DOHH2 (cell line): Measurements from ENCODE around the gene CDC42BPA.

ENCODE experiments used
- H3F3A ChIP-seq: fragments of 200-600 bp; sonication (generic), shearing (Covaris generic); 2 replicates; pipeline ENCODE4 v1.6.0; 2016; ENCODE audit warnings: antibody characterized with exemption, mild to moderate bottlenecking; ENCODE audit not compliant: control insufficient read depth, insufficient read depth
- H3K27ac ChIP-seq: fragments of 200-600 bp; sonication (generic); 2 replicates; pipeline ENCODE4 v1.5.1; 2014; ENCODE audit warnings: low read depth, mild to moderate bottlenecking, low read length, moderate library complexity
- H3K27me3 ChIP-seq: fragments of 200-600 bp; sonication (generic); 2 replicates; pipeline ENCODE4 v1.6.1; 2014; ENCODE audit warnings: mild to moderate bottlenecking, low read length, mixed read lengths; ENCODE audit not compliant: control insufficient read depth
- H3K36me3 ChIP-seq: fragments of 200-600 bp; sonication (generic); 2 replicates; pipeline ENCODE4 v1.6.1; 2014; ENCODE audit warnings: mild to moderate bottlenecking, low read length, moderate library complexity, mixed read lengths; ENCODE audit not compliant: control insufficient read depth
- H3K4me1 ChIP-seq: fragments of 200-600 bp; sonication (generic); 2 replicates; pipeline ENCODE4 v1.6.1; 2014; ENCODE audit warnings: mild to moderate bottlenecking, low read length, mixed read lengths; ENCODE audit not compliant: control insufficient read depth
- H3K4me2 ChIP-seq: fragments of 200-600 bp; sonication (generic); 2 replicates; pipeline ENCODE4 v1.6.0; 2014; ENCODE audit warnings: mild to moderate bottlenecking, low read length, moderate library complexity
- H3K4me3 ChIP-seq: fragments of 200-600 bp; sonication (generic); 2 replicates; pipeline ENCODE4 v1.5.1; 2014; ENCODE audit warnings: mild to moderate bottlenecking, low read length, mixed read lengths
- H3K79me2 ChIP-seq: fragments of 200-600 bp; sonication (generic); 2 replicates; pipeline ENCODE4 v1.6.1; 2014; ENCODE audit warnings: mild to moderate bottlenecking, low read length, mixed read lengths; ENCODE audit not compliant: control insufficient read depth
- H3K9me2 ChIP-seq: fragments of 200-600 bp; sonication (generic); replicated peaks from 2 replicates; pipeline ENCODE4 v1.6.1; 2014; ENCODE audit warnings: mild to moderate bottlenecking, low read length, mixed read lengths; ENCODE audit not compliant: control insufficient read depth
- H3K9me3 ChIP-seq: fragments of 200-600 bp; sonication (generic); 2 replicates; pipeline ENCODE4 v1.6.1; 2014; ENCODE audit warnings: antibody characterized with exemption, low read length, mixed read lengths; ENCODE audit not compliant: control insufficient read depth, insufficient read depth
- H4K20me1 ChIP-seq: fragments of 200-600 bp; sonication (generic); 2 replicates; pipeline ENCODE4 v1.6.0; 2014; ENCODE audit warnings: low read depth, mild to moderate bottlenecking, antibody characterized with exemption, low read length, moderate library complexity; ENCODE audit not compliant: control insufficient read depth, insufficient read depth
- CTCF ChIP-seq: fragments of 200-600 bp; sonication (generic); IDR thresholded peaks from one replicate; pipeline ENCODE4 v1.5.1; 2014; ENCODE audit warnings: antibody characterized with exemption, mild to moderate bottlenecking, low read depth, low read length; ENCODE audit not compliant: poor library complexity, severe bottlenecking
- EZH2phosphoT487 ChIP-seq: fragments of 200-600 bp; sonication (generic); IDR thresholded peaks from 2 replicates; pipeline ENCODE4 v1.6.1; 2017; ENCODE audit warnings: borderline replicate concordance, mild to moderate bottlenecking, antibody characterized with exemption, low read length, moderate library complexity, mixed read lengths

The CDC42BPA gene

GRCh38 chr1:227364657-227365056 is 46.4 kb upstream of the CDC42BPA start:
- no peaks in the 10 kb centered on the region for H3K27me3 ChIP-seq
- H3F3A ChIP-seq: no peaks in the 10 kb centered on the region
- H3K79me2 ChIP-seq: no peaks in the 10 kb centered on the region
- no peaks in the 10 kb centered on the region for H3K4me1 ChIP-seq
- no peaks in the 10 kb centered on the region for H3K36me3 ChIP-seq
- TF ChIP-seq CTCF (no peak), EZH2phosphoT487 (no peak)
- no peak overlapping the region for H3K27ac ChIP-seq
- H3K9me2 ChIP-seq: no peaks in the 10 kb centered on the region
- H3K9me3 ChIP-seq: no peaks in the 10 kb centered on the region
- H3K4me3 ChIP-seq: no peak overlapping the region
- H3K4me2 ChIP-seq: no peak overlapping the region
- H4K20me1 ChIP-seq: no peaks in the 10 kb centered on the region

- no peaks in the 10 kb centered on the region for H3K4me1 ChIP-seq
- H3K27me3 ChIP-seq: no peaks in the 10 kb centered on the region
- H3K4me3 ChIP-seq: no peak overlapping the region
- no peaks in the 10 kb centered on the region for H3K36me3 ChIP-seq
- no peak for TF ChIP-seq CTCF
- TF ChIP-seq EZH2phosphoT487: no peak
- H3K27ac ChIP-seq: no peak overlapping the region
- no peaks in the 10 kb centered on the region for H3K79me2 ChIP-seq
- H4K20me1 ChIP-seq: no peaks in the 10 kb centered on the region
- H3K9me2 ChIP-seq: no peaks in the 10 kb centered on the region
- no peaks in the 10 kb centered on the region for H3F3A ChIP-seq
- no peak overlapping the region for H3K4me2 ChIP-seq
- H3K9me3 ChIP-seq: no peaks in the 10 kb centered on the region
Observed at GRCh38 chr1:227363825-227364224, 45.5 kb upstream of the CDC42BPA start.

GRCh38 chr1:227362039-227362438 is 43.7 kb upstream of the CDC42BPA start:
- no peak overlapping the region for H3K4me2 ChIP-seq
- H4K20me1 ChIP-seq: no peaks in the 10 kb centered on the region
- H3K79me2 ChIP-seq: no peaks in the 10 kb centered on the region
- no peaks in the 10 kb centered on the region for H3K27me3 ChIP-seq
- H3K36me3 ChIP-seq: no peaks in the 10 kb centered on the region
- TF ChIP-seq EZH2phosphoT487 (no peak), CTCF (no peak)
- H3K9me2 ChIP-seq: no peaks in the 10 kb centered on the region
- H3F3A ChIP-seq: no peaks in the 10 kb centered on the region
- no peak overlapping the region for H3K27ac ChIP-seq
- no peaks in the 10 kb centered on the region for H3K9me3 ChIP-seq
- no peaks in the 10 kb centered on the region for H3K4me1 ChIP-seq
- H3K4me3 ChIP-seq: no peak overlapping the region

DNA sequence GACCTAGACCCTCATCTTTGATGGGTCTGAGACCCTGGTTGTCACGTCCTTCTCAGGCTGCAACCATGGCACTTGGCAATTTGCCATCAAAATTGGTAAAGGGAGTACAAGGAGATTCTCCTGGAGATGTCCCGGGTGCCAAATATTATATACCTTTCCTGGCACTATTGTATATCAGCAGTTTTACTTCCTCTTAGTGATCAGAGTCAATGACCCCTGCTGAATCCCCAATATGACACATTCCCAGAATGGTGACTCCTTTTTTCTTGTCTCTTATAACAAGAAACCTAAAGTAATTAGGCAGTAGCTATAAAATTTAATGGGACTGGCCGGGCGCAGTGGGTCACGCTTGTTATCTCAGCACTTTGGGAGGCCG is 39.6 kb upstream of the CDC42BPA start:
- Histone ChIP-seq H3K36me3 (no peaks in the 10 kb centered on the region), H3K9me3 (no peaks in the 10 kb centered on the region), H3K4me3 (no peak overlapping the region), H3K27ac (no peak overlapping the region), H3F3A (no peaks in the 10 kb centered on the region), H3K9me2 (no peaks in the 10 kb centered on the region), H3K4me2 (no peak overlapping the region), H3K79me2 (no peaks in the 10 kb centered on the region), H3K27me3 (no peaks in the 10 kb centered on the region), H4K20me1 (no peaks in the 10 kb centered on the region), H3K4me1 (no peaks in the 10 kb centered on the region)
- no peak for TF ChIP-seq CTCF
- no peak for TF ChIP-seq EZH2phosphoT487
